ENCODE data around the gene AKAP8L.
"Not testable (repeated sequence)": the region's sequence is repeated elsewhere in the genome, so short reads cannot be mapped to it uniquely, and the experiment has no call there.

Gene AKAP8L

DNA sequence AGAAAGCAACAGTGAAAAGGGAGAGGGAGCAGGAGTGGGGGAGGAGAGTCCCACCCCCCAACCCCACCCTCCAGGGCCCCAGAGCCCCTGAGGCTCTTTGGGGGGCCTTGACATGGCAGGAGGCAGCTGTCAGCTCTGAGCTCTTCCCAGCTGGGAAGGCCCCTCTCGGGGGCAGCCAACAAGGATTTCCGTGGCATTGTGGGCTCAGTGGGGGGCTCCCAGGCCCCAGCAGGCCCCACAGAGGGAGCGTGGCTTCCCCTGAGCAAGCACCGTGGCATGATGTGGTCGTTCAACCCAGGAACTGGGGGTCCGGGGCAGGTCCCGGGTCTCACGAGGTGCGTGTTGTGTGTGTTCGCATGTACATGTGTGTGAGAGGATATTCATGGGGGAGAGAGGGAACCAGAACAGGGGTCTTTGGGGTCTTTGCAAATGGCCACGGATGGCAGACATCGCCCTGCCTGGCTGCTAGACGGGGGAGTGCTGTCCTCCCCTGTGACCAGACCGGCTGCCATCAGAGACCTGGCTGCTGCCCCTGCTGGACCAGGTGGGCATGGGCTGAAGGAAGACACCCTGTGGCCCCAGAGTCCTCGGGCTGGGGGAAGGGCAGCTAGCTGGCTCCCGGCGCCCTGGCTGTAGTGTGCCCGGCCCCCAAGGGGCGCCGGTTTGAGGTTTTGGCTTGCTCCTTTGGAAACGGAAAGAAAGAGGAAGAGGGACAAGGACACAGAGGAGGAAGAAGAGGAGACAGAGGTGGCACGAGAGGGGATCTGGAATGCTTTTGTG, 3.7 kb upstream of the AKAP8L start:
- Histone ChIP-seq H3K9me3 (ENCODE audit: insufficient read depth, low read depth, low read length) (0 out of 2 replicates have a peak, but pooled peaks cover 3% of the 10 kb centered on the region), H3K4me3 (ENCODE audit: low read length) (no peak overlapping the region), H3K9ac (ENCODE audit: low read depth, low read length) (no peak overlapping the region), H3K4me1 (ENCODE audit: insufficient read depth, low read length) (peaks cover 4% of the 10 kb centered on the region; the same call in 1 of the 2 replicates), H3K27ac (ENCODE audit: low read depth, low read length) (no peak overlapping the region), H3K27me3 (ENCODE audit: insufficient read depth, low read length) (no peaks in the 10 kb centered on the region), H3K36me3 (ENCODE audit: insufficient read depth, low read length) (peaks cover 47% of the 10 kb centered on the region)
- 92% methylated on average over 22 of the region's 22 CpGs for WGBS

DNA sequence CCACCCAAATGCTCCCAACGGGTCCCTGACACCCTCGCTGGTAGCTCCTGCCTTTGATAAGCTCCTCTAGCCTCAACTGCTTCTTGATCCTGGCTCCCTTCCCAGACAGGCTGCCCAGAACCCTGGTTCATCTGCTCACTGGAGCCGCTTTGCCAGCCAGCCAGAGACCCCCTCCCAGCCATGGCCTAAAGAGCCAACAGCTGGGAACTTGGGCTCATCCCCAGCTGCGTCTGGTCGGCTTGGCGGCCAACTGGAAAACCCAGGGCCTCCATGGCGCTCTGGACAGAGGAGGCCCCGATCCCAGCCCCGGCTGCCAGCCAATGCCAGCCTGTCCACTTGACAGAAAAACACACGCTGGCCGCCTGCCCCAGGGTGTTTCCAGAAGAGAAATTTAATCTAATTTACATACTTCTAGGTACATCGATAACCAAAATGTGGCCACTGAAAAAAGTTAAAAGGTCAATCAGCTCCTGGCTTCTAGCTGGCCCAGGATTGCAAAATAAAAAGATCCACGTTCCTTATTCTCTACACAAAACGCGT, 3.0 kb upstream of the AKAP8L start:
- H3K27me3 ChIP-seq (ENCODE audit: insufficient read depth, low read length) = no peaks in the 10 kb centered on the region
- 95% methylated on average over 12 of the region's 15 CpGs for WGBS
- H3K9ac ChIP-seq (ENCODE audit: low read depth, low read length) = no peak overlapping the region
- no peak overlapping the region for H3K27ac ChIP-seq (ENCODE audit: low read depth, low read length)
- peaks cover 4% of the 10 kb centered on the region; the same call in 1 of the 2 replicates for H3K4me1 ChIP-seq (ENCODE audit: insufficient read depth, low read length)
- H3K4me3 ChIP-seq (ENCODE audit: low read length) = no peak overlapping the region
- H3K9me3 ChIP-seq (ENCODE audit: insufficient read depth, low read depth, low read length) = 0 out of 2 replicates have a peak, but pooled peaks cover 3% of the 10 kb centered on the region
- peaks cover 41% of the 10 kb centered on the region for H3K36me3 ChIP-seq (ENCODE audit: insufficient read depth, low read length)

DNA sequence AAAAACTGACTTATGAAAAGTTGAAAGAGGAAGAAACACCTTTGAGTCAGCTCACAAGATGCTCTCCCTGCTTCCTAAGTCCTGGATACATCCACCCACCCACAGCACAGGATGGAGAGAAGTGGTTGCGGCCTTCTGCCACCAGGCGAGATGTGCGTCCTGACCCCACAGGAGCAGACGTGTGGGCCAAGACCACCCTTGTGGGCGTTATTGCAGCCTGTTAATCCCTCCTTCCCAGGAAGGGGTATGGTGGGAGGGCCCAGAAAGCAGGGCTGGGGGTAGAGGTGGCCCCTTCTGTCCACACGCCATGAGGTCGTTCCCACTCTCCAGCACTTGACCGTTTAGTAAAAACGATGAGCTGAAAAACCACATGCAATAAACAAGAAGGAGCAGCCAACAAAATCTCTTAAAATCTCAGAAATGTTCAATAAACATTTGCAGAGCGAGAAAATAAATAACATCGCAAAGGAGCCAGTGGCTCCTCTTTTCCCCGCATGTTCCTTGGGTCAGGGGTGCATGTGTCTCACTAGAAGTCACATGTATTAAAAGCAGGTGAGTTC, 2.4 kb upstream of the AKAP8L start:
- Histone ChIP-seq H3K4me3 (ENCODE audit: low read length) (no peak overlapping the region), H3K9me3 (ENCODE audit: insufficient read depth, low read depth, low read length) (0 out of 2 replicates have a peak, but pooled peaks cover 3% of the 10 kb centered on the region), H3K9ac (ENCODE audit: low read depth, low read length) (no peak overlapping the region), H3K27me3 (ENCODE audit: insufficient read depth, low read length) (no peaks in the 10 kb centered on the region), H3K36me3 (ENCODE audit: insufficient read depth, low read length) (peaks cover 39% of the 10 kb centered on the region), H3K27ac (ENCODE audit: low read depth, low read length) (no peak overlapping the region), H3K4me1 (ENCODE audit: insufficient read depth, low read length) (peaks cover 4% of the 10 kb centered on the region; the same call in 1 of the 2 replicates)
- 93% methylated on average over 12 of the region's 12 CpGs for WGBS

GRCh38 chr19:15419413-15420025, 731 bp upstream of the AKAP8L start:
- Histone ChIP-seq H3K36me3 (ENCODE audit: insufficient read depth, low read length) (peaks cover 38% of the 10 kb centered on the region), H3K4me1 (ENCODE audit: insufficient read depth, low read length) (peaks cover 4% of the 10 kb centered on the region; the same call in 1 of the 2 replicates), H3K27ac (ENCODE audit: low read depth, low read length) (no peak overlapping the region), H3K4me3 (ENCODE audit: low read length) (peak overlapping the region; percentile 37), H3K9me3 (ENCODE audit: insufficient read depth, low read depth, low read length) (0 out of 2 replicates have a peak, but pooled peaks cover 3% of the 10 kb centered on the region), H3K9ac (ENCODE audit: low read depth, low read length) (no peak overlapping the region), H3K27me3 (ENCODE audit: insufficient read depth, low read length) (no peaks in the 10 kb centered on the region)
- 65% methylated on average over 14 of the region's 16 CpGs for WGBS

GRCh38 chr19:15418231-15418578, 583 bp downstream of the AKAP8L start:
- 1% methylated on average over 16 of the region's 16 CpGs for WGBS
- Histone ChIP-seq H3K9me3 (ENCODE audit: insufficient read depth, low read depth, low read length) (no peaks in the 10 kb centered on the region), H3K9ac (ENCODE audit: low read depth, low read length) (peak overlapping the region; percentile 98), H3K4me3 (ENCODE audit: low read length) (peak overlapping the region; percentile 96), H3K36me3 (ENCODE audit: insufficient read depth, low read length) (peaks cover 26% of the 10 kb centered on the region), H3K27ac (ENCODE audit: low read depth, low read length) (peak overlapping the region; percentile 90), H3K4me1 (ENCODE audit: insufficient read depth, low read length) (peaks cover 7% of the 10 kb centered on the region; the same call in 1 of the 2 replicates), H3K27me3 (ENCODE audit: insufficient read depth, low read length) (no peaks in the 10 kb centered on the region)

- Histone ChIP-seq H3K9ac (ENCODE audit: low read depth, low read length) (peak overlapping the region; percentile 98), H3K27ac (ENCODE audit: low read depth, low read length) (no peak overlapping the region), H3K4me3 (ENCODE audit: low read length) (peak overlapping the region; percentile 96), H3K36me3 (ENCODE audit: insufficient read depth, low read length) (peaks cover 21% of the 10 kb centered on the region), H3K27me3 (ENCODE audit: insufficient read depth, low read length) (no peaks in the 10 kb centered on the region), H3K9me3 (ENCODE audit: insufficient read depth, low read depth, low read length) (no peaks in the 10 kb centered on the region), H3K4me1 (ENCODE audit: insufficient read depth, low read length) (peaks cover 7% of the 10 kb centered on the region; the same call in 1 of the 2 replicates)
- 38% methylated on average over 9 of the region's 9 CpGs for WGBS
These were observed 1.1 kb downstream of the AKAP8L start for GRCh38 chr19:15417699-15418098.

- 93% methylated on average over 4 of the region's 4 CpGs for WGBS
- Histone ChIP-seq H3K27ac (ENCODE audit: low read depth, low read length) (no peak overlapping the region), H3K4me1 (ENCODE audit: insufficient read depth, low read length) (0 out of 2 replicates have a peak, but pooled peaks cover 4% of the 10 kb centered on the region), H3K4me3 (ENCODE audit: low read length) (no peak overlapping the region), H3K9me3 (ENCODE audit: insufficient read depth, low read depth, low read length) (no peaks in the 10 kb centered on the region), H3K36me3 (ENCODE audit: insufficient read depth, low read length) (peaks cover 35% of the 10 kb centered on the region), H3K27me3 (ENCODE audit: insufficient read depth, low read length) (no peaks in the 10 kb centered on the region), H3K9ac (ENCODE audit: low read depth, low read length) (no peak overlapping the region)
These were observed 6.0 kb downstream of the AKAP8L start for GRCh38 chr19:15412832-15413231.

DNA sequence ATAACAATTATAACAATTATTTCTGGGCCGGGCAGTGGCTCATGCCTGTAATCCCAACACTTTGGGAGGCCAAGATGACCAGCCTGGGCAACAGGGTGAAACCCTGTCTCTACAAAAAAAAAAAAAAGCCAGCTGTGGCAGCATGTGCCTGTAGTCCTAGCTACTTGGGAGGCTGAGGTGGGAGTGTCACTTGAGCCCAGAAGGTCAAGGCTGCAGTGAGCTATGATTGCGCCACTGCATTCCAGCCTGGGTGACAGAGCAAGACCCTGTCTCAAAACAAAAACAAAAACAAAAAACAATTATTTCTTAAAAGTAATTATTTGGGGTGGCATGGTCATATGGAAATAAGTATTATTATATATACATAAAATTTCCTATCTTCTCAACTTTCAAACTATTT, 7.4 kb downstream of the AKAP8L start:
- not testable (repeated sequence) for H3K9ac ChIP-seq (ENCODE audit: low read depth, low read length); H3K4me3 ChIP-seq (ENCODE audit: low read length); H3K9me3 ChIP-seq (ENCODE audit: insufficient read depth, low read depth, low read length); H3K4me1 ChIP-seq (ENCODE audit: insufficient read depth, low read length); H3K27ac ChIP-seq (ENCODE audit: low read depth, low read length); H3K27me3 ChIP-seq (ENCODE audit: insufficient read depth, low read length)
- 92% methylated on average over 2 of the region's 2 CpGs for WGBS
- peaks cover 44% of the 10 kb centered on the region for H3K36me3 ChIP-seq (ENCODE audit: insufficient read depth, low read length)

GRCh38 chr19:15404780-15405211, 14.0 kb downstream of the AKAP8L start:
- Histone ChIP-seq H3K9ac (ENCODE audit: low read depth, low read length) (no peak overlapping the region; the same call in 1 of the 2 replicates), H3K9me3 (ENCODE audit: insufficient read depth, low read depth, low read length) (no peaks in the 10 kb centered on the region), H3K27ac (ENCODE audit: low read depth, low read length) (no peak overlapping the region), H3K27me3 (ENCODE audit: insufficient read depth, low read length) (no peaks in the 10 kb centered on the region), H3K4me3 (ENCODE audit: low read length) (no peak overlapping the region), H3K4me1 (ENCODE audit: insufficient read depth, low read length) (no peaks in the 10 kb centered on the region), H3K36me3 (ENCODE audit: insufficient read depth, low read length) (peaks cover 72% of the 10 kb centered on the region)
- WGBS = 93% methylated on average over 3 of the region's 3 CpGs

DNA sequence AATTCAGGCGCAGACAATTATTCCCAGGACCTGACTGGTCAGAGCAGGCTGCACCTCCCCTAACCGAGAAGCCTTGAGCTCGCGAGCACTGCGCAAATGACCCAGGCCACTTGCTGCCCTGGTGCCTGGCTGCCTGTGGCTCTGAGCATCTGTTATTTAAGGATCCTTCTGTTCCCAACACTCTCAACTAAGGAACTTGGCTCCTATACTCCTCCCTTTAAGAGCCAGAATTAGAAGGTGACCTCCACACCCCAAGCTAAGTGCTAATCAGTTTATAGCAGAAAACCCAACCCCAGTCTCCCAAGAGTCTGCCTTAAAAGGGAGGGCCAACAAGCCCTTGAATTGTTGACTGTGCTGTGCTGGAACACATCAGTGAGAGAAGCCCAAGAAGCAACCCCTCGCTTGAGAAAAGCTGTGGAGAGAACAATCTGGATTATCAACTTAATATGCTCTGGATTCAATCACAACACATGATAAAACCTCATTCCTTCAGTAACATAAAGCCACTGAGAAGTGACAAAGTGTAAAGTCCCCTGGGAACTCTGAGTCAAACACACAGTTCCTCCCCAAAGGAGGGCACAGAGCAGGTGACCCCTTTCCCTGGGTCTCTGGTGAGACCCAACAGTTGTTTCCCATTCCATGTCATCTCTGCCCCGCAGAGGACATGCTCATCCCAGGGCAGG, 14.6 kb downstream of the AKAP8L start:
- no peaks in the 10 kb centered on the region for H3K4me1 ChIP-seq (ENCODE audit: insufficient read depth, low read length)
- H3K9me3 ChIP-seq (ENCODE audit: insufficient read depth, low read depth, low read length) = no peaks in the 10 kb centered on the region
- no peaks in the 10 kb centered on the region for H3K27me3 ChIP-seq (ENCODE audit: insufficient read depth, low read length)
- H3K9ac ChIP-seq (ENCODE audit: low read depth, low read length) = no peak overlapping the region; the same call in 1 of the 2 replicates
- no peak overlapping the region for H3K27ac ChIP-seq (ENCODE audit: low read depth, low read length)
- H3K36me3 ChIP-seq (ENCODE audit: insufficient read depth, low read length) = peaks cover 72% of the 10 kb centered on the region
- 95% methylated on average over 7 of the region's 7 CpGs for WGBS
- no peak overlapping the region for H3K4me3 ChIP-seq (ENCODE audit: low read length)
